Stimulated activated CD8-positive, alpha-beta memory T cell treated with anti-CD3 and anti-CD28 coated beads, Interleukin-12 subunit alpha, Interleukin-12 subunit beta, amount 100 ng/mL, for 24 hours (primary cell): Measurements from ENCODE around the gene STC2.

Experiments
- DNase-seq: peaks from one replicate; pipeline ENCODE4 v3.0.0-alpha.2; 2020; ENCODE audit errors: extremely low read depth

STC2 gene

GRCh38 chr5:173312821-173313220 lies 15.4 kb downstream of the STC2 start:
- no peak for DNase-seq

- DNase-seq = no peak
Measured at GRCh38 chr5:173311818-173312585, 16.2 kb downstream of the STC2 start.

GRCh38 chr5:173310861-173311785 lies 17.1 kb downstream of the STC2 start:
- no peak for DNase-seq

- no peak for DNase-seq
Measured at GRCh38 chr5:173310218-173310769, 17.9 kb downstream of the STC2 start.

- DNase-seq = no peak
Measured at GRCh38 chr5:173309731-173310130, 18.5 kb downstream of the STC2 start.

- no peak for DNase-seq
Measured at GRCh38 chr5:173308226-173308625, 20.0 kb downstream of the STC2 start.

GRCh38 chr5:173307695-173308094 lies 20.5 kb downstream of the STC2 start:
- no peak for DNase-seq

- no peak for DNase-seq
Measured at GRCh38 chr5:173306695-173307094, 21.5 kb downstream of the STC2 start.

- DNase-seq = no peak
Measured at GRCh38 chr5:173304591-173304988, 23.6 kb downstream of the STC2 start.

- no peak for DNase-seq
Measured at GRCh38 chr5:173303878-173304590, 24.2 kb downstream of the STC2 start.

GRCh38 chr5:173302546-173303155 lies 25.6 kb downstream of the STC2 start:
- no peak for DNase-seq

- no peak for DNase-seq
Measured at GRCh38 chr5:173301695-173302545, 26.3 kb downstream of the STC2 start.

GRCh38 chr5:173300389-173301047 lies 27.7 kb downstream of the STC2 start:
- no peak for DNase-seq

- DNase-seq = no peak
Measured at GRCh38 chr5:173299820-173300219, 28.4 kb downstream of the STC2 start.

- no peak for DNase-seq
Measured at GRCh38 chr5:173298213-173298926, 29.8 kb downstream of the STC2 start.

GRCh38 chr5:173297813-173298212 lies 30.4 kb downstream of the STC2 start:
- DNase-seq = no peak

- DNase-seq = no peak
Measured at GRCh38 chr5:173296737-173297676, 31.2 kb downstream of the STC2 start.

- no peak for DNase-seq
Measured at GRCh38 chr5:173295796-173296195, 32.4 kb downstream of the STC2 start.
